Frontal cortex (tissue), 4 donors: ENCODE results near the gene STRN4. TPM values are rescaled to one million over a fixed set of nuclear protein-coding genes. Genes with fewer than 3 reads are reported as not detected.

Experiments used
- DNase-seq, 2 donors: peaks; one replicate each; pipeline ENCODE4 v3.0.0; 2012; ENCODE audit warnings: low spot score in 2 of 2
- FAIRE-seq: peaks from 2 replicates; lab custom pipeline; 2012; peaks lifted over from hg19 to GRCh38; lab: Jason Lieb, UNC
- total RNA-seq: library from RNA; depleted of rRNA; stranded (reverse); fragments of >200 nt; gene quantifications from one replicate; pipeline ENCODE4 v1.2.3, GENCODE V29; 2014
- donor health status: control.
- donor health status: control.
- donor health status: control.

The STRN4 gene
- total RNA-seq, 1 donor from 2014 or later: 86.4 TPM

GRCh38 chr19:46748325-46749109 is 2.3 kb upstream of the STRN4 start:
- FAIRE-seq (no peak), DNase-seq (no peak)

GRCh38 chr19:46745521-46746280 is 549 bp downstream of the STRN4 start, which contains the start of gene FKRP:
FKRP (plus strand) TSS chr19:46746057; CDS start chr19:46755451, 9,394 bp downstream.
- DNase-seq (peak in 1 of 2 donors; percentile 77), FAIRE-seq (no peak)

- FAIRE-seq: no peak
Observed at GRCh38 chr19:46745030-46745429, 1.2 kb downstream of the STRN4 start.

GRCh38 chr19:46744005-46744691 is 2.1 kb downstream of the STRN4 start:
- FAIRE-seq: no peak
- DNase-seq: no peak

More at GRCh38 chr19:46745030-46745429, 1.2 kb downstream of the STRN4 start:
- no peak for DNase-seq

GRCh38 chr19:46742926-46743480 is 3.2 kb downstream of the STRN4 start:
- no peak for DNase-seq
- FAIRE-seq: no peak

- no peak for FAIRE-seq
Observed at GRCh38 chr19:46741447-46741846, 4.8 kb downstream of the STRN4 start.

GRCh38 chr19:46739290-46739771 is 6.9 kb downstream of the STRN4 start:
- FAIRE-seq: no peak
- DNase-seq: no peak

More at GRCh38 chr19:46741447-46741846, 4.8 kb downstream of the STRN4 start:
- DNase-seq: no peak

GRCh38 chr19:46737761-46738171 is 8.5 kb downstream of the STRN4 start:
- FAIRE-seq (no peak), DNase-seq (no peak)

- no peak for DNase-seq
- FAIRE-seq: no peak
Observed at GRCh38 chr19:46737298-46737654, 9.0 kb downstream of the STRN4 start.

- FAIRE-seq (no peak), DNase-seq (no peak)
Observed at GRCh38 chr19:46736531-46737297, 9.5 kb downstream of the STRN4 start.

GRCh38 chr19:46733690-46734292 is 12.5 kb downstream of the STRN4 start:
- no peak for FAIRE-seq

GRCh38 chr19:46732966-46733689 is 13.1 kb downstream of the STRN4 start:
- no peak for FAIRE-seq

More at GRCh38 chr19:46733690-46734292, 12.5 kb downstream of the STRN4 start:
- no peak for DNase-seq

GRCh38 chr19:46732172-46732938 is 13.9 kb downstream of the STRN4 start:
- DNase-seq: no peak
- no peak for FAIRE-seq

More at GRCh38 chr19:46732966-46733689, 13.1 kb downstream of the STRN4 start:
- no peak for DNase-seq

GRCh38 chr19:46731584-46731983 is 14.7 kb downstream of the STRN4 start:
- FAIRE-seq (no peak), DNase-seq (no peak)

- FAIRE-seq (no peak), DNase-seq (no peak)
Observed at GRCh38 chr19:46731007-46731501, 15.2 kb downstream of the STRN4 start.

GRCh38 chr19:46730595-46730994 is 15.7 kb downstream of the STRN4 start:
- no peak for DNase-seq
- FAIRE-seq: no peak

- DNase-seq (no peak), FAIRE-seq (no peak)
Observed at GRCh38 chr19:46730187-46730586, 16.1 kb downstream of the STRN4 start.
